GM10266 (cell line): ENCODE data around the gene TSHR.

ENCODE experiments used
- DNase-seq: peaks from one replicate; pipeline ENCODE4 v3.0.0; 2012; ENCODE audit errors: extremely low spot score
- TF ChIP-seq, protein P1 (sequence below): IDR thresholded peaks from 2 replicates; pipeline ENCODE4 v1.5.1; 2012; ENCODE audit warnings: mild to moderate bottlenecking, low read depth; ENCODE audit not compliant: control insufficient read depth, insufficient read depth; ENCODE audit errors: missing control alignments

The TSHR gene

DNA sequence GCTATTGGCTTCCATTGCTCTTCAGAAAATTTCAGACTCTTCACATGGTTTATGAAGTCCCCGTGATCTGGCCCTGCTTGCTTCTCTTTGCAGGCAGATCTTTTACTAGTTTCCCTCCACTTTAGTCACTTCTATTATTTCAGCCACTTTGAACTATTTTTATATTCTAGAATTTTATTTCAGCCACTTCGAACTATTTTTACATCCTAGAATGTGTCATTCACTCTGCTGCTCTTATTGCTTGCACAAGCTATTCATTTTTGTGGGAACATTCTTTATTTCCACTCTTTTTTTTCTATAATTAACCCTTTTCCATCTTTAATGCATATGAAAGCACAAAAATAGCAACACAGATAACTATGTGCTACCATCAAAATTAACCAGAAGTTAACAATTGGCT is 24.5 kb downstream of the TSHR start:
- TF ChIP-seq, protein P1, sequence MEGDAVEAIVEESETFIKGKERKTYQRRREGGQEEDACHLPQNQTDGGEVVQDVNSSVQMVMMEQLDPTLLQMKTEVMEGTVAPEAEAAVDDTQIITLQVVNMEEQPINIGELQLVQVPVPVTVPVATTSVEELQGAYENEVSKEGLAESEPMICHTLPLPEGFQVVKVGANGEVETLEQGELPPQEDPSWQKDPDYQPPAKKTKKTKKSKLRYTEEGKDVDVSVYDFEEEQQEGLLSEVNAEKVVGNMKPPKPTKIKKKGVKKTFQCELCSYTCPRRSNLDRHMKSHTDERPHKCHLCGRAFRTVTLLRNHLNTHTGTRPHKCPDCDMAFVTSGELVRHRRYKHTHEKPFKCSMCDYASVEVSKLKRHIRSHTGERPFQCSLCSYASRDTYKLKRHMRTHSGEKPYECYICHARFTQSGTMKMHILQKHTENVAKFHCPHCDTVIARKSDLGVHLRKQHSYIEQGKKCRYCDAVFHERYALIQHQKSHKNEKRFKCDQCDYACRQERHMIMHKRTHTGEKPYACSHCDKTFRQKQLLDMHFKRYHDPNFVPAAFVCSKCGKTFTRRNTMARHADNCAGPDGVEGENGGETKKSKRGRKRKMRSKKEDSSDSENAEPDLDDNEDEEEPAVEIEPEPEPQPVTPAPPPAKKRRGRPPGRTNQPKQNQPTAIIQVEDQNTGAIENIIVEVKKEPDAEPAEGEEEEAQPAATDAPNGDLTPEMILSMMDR = no peak
- DNase-seq = no peak

GRCh38 chr14:80981156-80981555 is 25.7 kb downstream of the TSHR start:
- TF ChIP-seq, protein P1 = no peak
- no peak for DNase-seq

GRCh38 chr14:80981673-80982072 is 26.3 kb downstream of the TSHR start:
- no peak for DNase-seq
- TF ChIP-seq, protein P1 = no peak

DNA sequence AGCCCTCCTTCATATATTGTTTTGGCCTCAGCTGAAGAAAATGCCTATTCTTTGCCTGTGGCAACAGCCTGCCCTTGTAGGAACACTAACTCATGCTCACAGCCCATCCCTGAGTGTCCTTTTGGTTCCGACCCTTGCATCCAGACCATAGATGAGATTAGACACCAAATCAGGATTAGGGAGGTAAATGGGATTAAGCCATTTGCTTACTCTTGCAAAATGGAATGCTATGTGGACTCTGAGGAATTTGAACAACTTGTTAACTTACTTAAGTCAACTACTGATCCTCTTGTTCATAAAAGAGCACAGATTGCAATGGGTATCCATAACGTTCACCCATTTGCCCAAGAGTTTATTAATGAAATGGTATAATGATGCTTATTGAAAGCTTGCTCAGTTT is 27.3 kb downstream of the TSHR start:
- no peak for DNase-seq
- TF ChIP-seq, protein P1 = no peak

- TF ChIP-seq, protein P1 = peak; percentile 92
- DNase-seq = peak; percentile 58
Measured at GRCh38 chr14:80987235-80988032, 32.0 kb downstream of the TSHR start.

DNA sequence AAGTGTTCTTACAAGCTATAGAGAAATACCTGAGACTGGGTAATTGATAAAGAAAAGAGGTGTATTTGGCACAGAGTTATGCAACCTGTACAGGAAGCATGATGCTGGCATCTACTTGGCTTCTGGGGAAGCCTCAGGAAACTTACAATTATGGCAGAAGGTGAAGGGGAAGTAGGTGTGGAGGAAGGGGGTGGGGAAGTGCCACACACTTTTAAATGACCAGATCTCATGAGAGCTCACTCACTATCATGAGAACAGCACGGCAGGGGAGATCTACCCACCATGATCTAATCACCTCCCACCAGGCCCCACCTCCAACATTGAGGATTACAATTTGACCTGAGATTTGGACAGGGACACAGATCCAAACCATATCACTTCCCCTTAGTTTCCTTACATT is 32.8 kb downstream of the TSHR start:
- no peak for DNase-seq
- TF ChIP-seq, protein P1 = no peak

DNA sequence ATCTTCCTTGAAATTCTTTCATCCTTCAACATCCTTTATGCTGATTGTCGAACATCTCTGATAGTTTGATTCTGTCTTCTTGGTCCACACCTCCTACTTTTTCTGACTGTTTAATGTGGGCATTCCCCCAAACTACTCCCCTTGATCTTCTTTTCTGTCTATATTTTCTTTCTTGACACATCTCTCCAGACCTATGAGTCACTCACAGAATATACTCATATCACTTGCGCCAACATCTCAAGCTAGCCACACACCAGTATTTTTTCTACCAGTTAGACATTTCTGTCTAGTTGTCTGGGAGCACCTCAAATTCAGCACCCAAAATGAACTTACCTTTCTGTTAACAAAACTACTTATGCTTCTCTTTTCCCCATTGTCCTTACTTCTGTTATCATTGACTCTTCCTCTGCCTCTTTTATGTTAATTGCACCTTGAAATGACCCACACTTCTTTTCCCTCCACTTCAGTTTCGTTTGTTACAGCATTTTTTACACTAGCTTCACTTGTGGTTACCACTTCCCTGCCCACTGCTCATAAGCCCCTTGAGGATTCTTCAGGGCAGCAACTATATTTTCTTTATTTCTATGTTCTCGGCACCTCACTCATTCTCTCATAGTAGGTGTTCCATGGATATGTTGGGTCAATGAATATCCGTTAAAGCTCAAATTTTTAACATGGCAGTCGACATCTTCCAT is 33.5 kb downstream of the TSHR start:
- TF ChIP-seq, protein P1 = no peak
- no peak for DNase-seq
